Anterior cingulate cortex (tissue), 58 donors: ENCODE data around the gene RNF112.
A peak's percentile ranks its signal among the peaks of the same experiment; 100 is the strongest.

ENCODE experiments used
- DNase-seq, 58 donors: peaks; one replicate each; lab custom pipeline; 2025; lab: John Stamatoyannopoulos, UW

The RNF112 gene

GRCh38 chr17:19410875-19411620, at the start of gene RNF112:
RNF112 (plus strand) TSS chr17:19411232; CDS start chr17:19411409, 177 bp downstream.
- peak in 55 of 58 donors; percentile 13 to 90 (median 61) for DNase-seq

- no peak for DNase-seq
Measured at GRCh38 chr17:19361326-19361725, 49.7 kb upstream of the RNF112 start.

GRCh38 chr17:19361944-19362276, 49.1 kb upstream of the RNF112 start:
- no peak for DNase-seq

GRCh38 chr17:19362277-19363113, 48.5 kb upstream of the RNF112 start, which contains the start of gene B9D1:
B9D1 (minus strand) TSS chr17:19362723; CDS start chr17:19362569, 154 bp downstream.
- peak; percentile 77 to 99 (median 94) for DNase-seq

GRCh38 chr17:19363114-19363438, 48.0 kb upstream of the RNF112 start:
- DNase-seq = no peak

- no peak for DNase-seq
Measured at GRCh38 chr17:19363460-19364035, 47.5 kb upstream of the RNF112 start.

- peak in 17 of 58 donors; percentile 18 to 78 (median 43) for DNase-seq
Measured at GRCh38 chr17:19364699-19365498, 46.1 kb upstream of the RNF112 start.

- no peak for DNase-seq
Measured at GRCh38 chr17:19365499-19365817, 45.6 kb upstream of the RNF112 start.

- no peak for DNase-seq
Measured at GRCh38 chr17:19365833-19366636, 45.0 kb upstream of the RNF112 start.

GRCh38 chr17:19366637-19366972, 44.4 kb upstream of the RNF112 start:
- DNase-seq = no peak

- DNase-seq = no peak
Measured at GRCh38 chr17:19368229-19368628, 42.8 kb upstream of the RNF112 start.

GRCh38 chr17:19369107-19369778, 41.8 kb upstream of the RNF112 start:
- DNase-seq = no peak

GRCh38 chr17:19369846-19370492, 41.1 kb upstream of the RNF112 start:
- no peak for DNase-seq

GRCh38 chr17:19370493-19370960, 40.5 kb upstream of the RNF112 start:
- DNase-seq = no peak

- DNase-seq = no peak
Measured at GRCh38 chr17:19371259-19372010, 39.6 kb upstream of the RNF112 start.

GRCh38 chr17:19372011-19372370, 39.0 kb upstream of the RNF112 start:
- no peak for DNase-seq

GRCh38 chr17:19372439-19372838, 38.6 kb upstream of the RNF112 start:
- no peak for DNase-seq

- no peak for DNase-seq
Measured at GRCh38 chr17:19372866-19373504, 38.0 kb upstream of the RNF112 start.
